PC-3 (cell line): Measurements from ENCODE around the gene LRRC58. TPM values are rescaled to one million over a fixed set of nuclear protein-coding genes. Genes with fewer than 3 reads are reported as not detected.

ENCODE experiments used
- ATAC-seq: fragments of 200-7000 bp; cut with Tn5 transposase; 2 replicates; pipeline ENCODE4 v1.9.1; 2020; ENCODE audit warnings: mild to moderate bottlenecking, moderate library complexity
- BruUV-seq: library from RNA; stranded (reverse); fragments of 400-500 nt; replicated peaks from 2 replicates; lab custom pipeline; 2021; lab: Mats Ljungman, UMichigan
- CTCF ChIA-PET: fragments of 300-600 bp; sonication (Branson Sonifier 250); formaldehyde crosslinking; loops from one replicate; lab custom pipeline; 2022; ENCODE audit warnings: antibody characterized with exemption; lab: Charles Lee
- POLR2A ChIA-PET: fragments of 300-600 bp; sonication (Branson Sonifier 250); formaldehyde crosslinking; loops from one replicate; lab custom pipeline; 2022; ENCODE audit warnings: antibody characterized with exemption; ENCODE audit not compliant: unreplicated experiment; lab: Charles Lee
- DNase-seq: peaks from one replicate; pipeline ENCODE4 v3.0.0-alpha.2; 2015
- H2AFZ ChIP-seq: fragments of 300-600 bp; sonication (generic); 2 replicates; pipeline ENCODE4 v1.6.0; 2016; ENCODE audit warnings: antibody characterized with exemption, low read length
- H3F3A ChIP-seq: fragments of 300-600 bp; sonication (generic); one replicate; pipeline ENCODE4 v1.6.0; 2017; ENCODE audit warnings: antibody characterized with exemption, low read length, control low read depth, mild to moderate bottlenecking; ENCODE audit not compliant: unreplicated experiment
- H3K27ac ChIP-seq: fragments of 300-600 bp; sonication (generic); 2 replicates; pipeline ENCODE4 v1.5.1; 2016; ENCODE audit warnings: mild to moderate bottlenecking, low read length
- H3K27me3 ChIP-seq: fragments of 300-600 bp; sonication (generic); 2 replicates; pipeline ENCODE4 v1.6.1; 2016; ENCODE audit warnings: low read length, mixed read lengths
- H3K36me3 ChIP-seq: fragments of 300-600 bp; sonication (generic); 2 replicates; pipeline ENCODE4 v1.6.1; 2016; ENCODE audit warnings: low read depth, mixed run types, low read length, mixed read lengths
- H3K4me1 ChIP-seq: fragments of 300-600 bp; sonication (generic); 2 replicates; pipeline ENCODE4 v1.5.1; 2016; ENCODE audit warnings: low read length; ENCODE audit not compliant: insufficient read depth
- H3K4me2 ChIP-seq: fragments of 300-600 bp; sonication (generic); 2 replicates; pipeline ENCODE4 v1.6.0; 2016; ENCODE audit warnings: low read length
- H3K4me3 ChIP-seq: fragments of 300-600 bp; sonication (generic); 2 replicates; pipeline ENCODE4 v1.5.1; 2016; ENCODE audit warnings: mild to moderate bottlenecking, low read length, mixed read lengths
- H3K79me2 ChIP-seq: fragments of 300-600 bp; sonication (generic); 2 replicates; pipeline ENCODE4 v1.6.1; 2017; ENCODE audit warnings: low read length, mixed read lengths
- H3K9ac ChIP-seq: fragments of 300-600 bp; sonication (generic); 2 replicates; pipeline ENCODE4 v1.6.0; 2016; ENCODE audit warnings: mild to moderate bottlenecking, low read length
- H3K9me2 ChIP-seq: fragments of 300-600 bp; sonication (generic); replicated peaks from 2 replicates; pipeline ENCODE4 v1.6.1; 2016; ENCODE audit warnings: mixed run types, low read length, mixed read lengths
- H3K9me3 ChIP-seq: fragments of 300-600 bp; sonication (generic); 2 replicates; pipeline ENCODE4 v1.6.1; 2016; ENCODE audit warnings: low read length, mixed read lengths
- H4K20me1 ChIP-seq: fragments of 300-600 bp; sonication (generic); 2 replicates; pipeline ENCODE4 v1.6.1; 2016; ENCODE audit warnings: low read length, mixed read lengths
- CTCF ChIP-seq: fragments of 300-600 bp; sonication (generic); conservative IDR thresholded peaks from 2 replicates; pipeline ENCODE4 v1.5.1; 2017; ENCODE audit warnings: antibody characterized with exemption, low read depth, mild to moderate bottlenecking, low read length
- EZH2 ChIP-seq: fragments of 300-600 bp; sonication (generic); IDR thresholded peaks from one replicate; pipeline ENCODE4 v1.6.1; 2017; ENCODE audit warnings: antibody characterized with exemption, mild to moderate bottlenecking, low read length; ENCODE audit not compliant: unreplicated experiment
- EZH2phosphoT487 ChIP-seq: fragments of 300-600 bp; sonication (generic); IDR thresholded peaks from 2 replicates; pipeline ENCODE4 v1.6.1; 2018; ENCODE audit warnings: mild to moderate bottlenecking, antibody characterized with exemption, low read length, borderline replicate concordance
- intact Hi-C: fragments of 100-400 bp; cut with micrococcal nuclease; formaldehyde crosslinking; loops from 2 replicates; pipeline ENCODE4 v1.9.0; 2023
- total RNA-seq: library from RNA; depleted of rRNA; stranded (reverse); fragments of >200 nt; gene quantifications from 2 replicates; pipeline ENCODE4 v1.2.3, GENCODE V29; 2014

The LRRC58 gene
- total RNA-seq, 1 experiment from 2014 or later, result 33.7 TPM

- H3K36me3 ChIP-seq, result peaks cover 4% of the 10 kb centered on the region
- peak overlapping the region; percentile 51 for H3K27ac ChIP-seq
- no peaks in the 10 kb centered on the region for H3F3A ChIP-seq
- H3K4me2 ChIP-seq, result peak overlapping the region; percentile 90
- TF ChIP-seq EZH2phosphoT487 (no peak), EZH2 (no peak), CTCF (no peak)
- no peaks in the 10 kb centered on the region for H3K9me2 ChIP-seq
- H4K20me1 ChIP-seq, result peaks cover 45% of the 10 kb centered on the region
- H3K27me3 ChIP-seq, result no peaks in the 10 kb centered on the region
- ChIA-PET CTCF (interaction anchor here (0.5 to 2.7 kb wide), 4 partner anchors 9 to 913 kb away, joined by 3 to 17 read pairs (median 3); no protein-coding TSS in a partner anchor), POLR2A (no interaction called here)
- H2AFZ ChIP-seq, result peak overlapping the region; percentile 91
- peak overlapping the region; percentile 78 for H3K9ac ChIP-seq
- peaks cover 64% of the 10 kb centered on the region for H3K79me2 ChIP-seq
- BruUV-seq, result TSS peak; percentile 45
- peaks cover 44% of the 10 kb centered on the region for H3K4me1 ChIP-seq
- H3K9me3 ChIP-seq, result no peaks in the 10 kb centered on the region
- intact Hi-C loops, result loop anchor here (2.0 kb wide), 2 partner anchors 104 to 210 kb away; no protein-coding TSS in a partner anchor
- DNase-seq (peak; percentile 32), ATAC-seq (peak; percentile 48)
- H3K4me3 ChIP-seq, result peak overlapping the region; percentile 74
Measured at GRCh38 chr3:120348065-120348990, 826 bp downstream of the LRRC58 start.

DNA sequence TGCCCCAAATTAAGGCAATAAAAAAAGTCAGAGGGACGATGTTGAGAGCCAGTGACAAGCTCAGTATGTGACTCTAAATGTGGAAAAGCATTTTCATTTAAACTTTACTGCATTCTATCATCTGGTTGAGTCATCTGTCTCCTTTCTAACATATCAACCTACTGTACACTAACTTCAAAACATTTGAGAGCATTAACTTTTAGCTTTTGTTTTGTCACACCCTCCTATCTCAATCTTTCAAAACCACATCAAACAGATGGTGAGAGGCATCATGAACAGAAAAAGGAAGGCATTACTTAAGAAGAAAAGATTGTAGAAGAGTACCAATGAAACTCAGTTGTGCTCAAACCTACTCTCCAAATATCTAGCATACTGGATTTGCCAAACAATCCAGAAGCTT lies 4.8 kb downstream of the LRRC58 start:
- Histone ChIP-seq H3K9me3 (no peaks in the 10 kb centered on the region), H3K4me2 (peak overlapping the region; percentile 32), H3K79me2 (peaks cover 95% of the 10 kb centered on the region), H4K20me1 (peaks cover 52% of the 10 kb centered on the region), H3K4me3 (no peak overlapping the region), H3K9me2 (no peaks in the 10 kb centered on the region), H2AFZ (no peak overlapping the region), H3K27ac (no peak overlapping the region), H3K36me3 (peaks cover 19% of the 10 kb centered on the region), H3K27me3 (no peaks in the 10 kb centered on the region), H3K4me1 (peaks cover 34% of the 10 kb centered on the region), H3K9ac (no peak overlapping the region), H3F3A (no peaks in the 10 kb centered on the region)
- peak; percentile 26 for DNase-seq
- ChIA-PET CTCF (interaction anchor here (0.7 kb wide), 1 partner anchor 73 kb away, joined by 3 read pairs; no protein-coding TSS in a partner anchor), POLR2A (interaction anchor here (0.6 to 0.9 kb wide), 2 partner anchors 249 to 813 kb away, joined by 3 to 7 read pairs; no protein-coding TSS in a partner anchor)
- no peak for TF ChIP-seq EZH2phosphoT487
- no peak for TF ChIP-seq EZH2
- no peak for TF ChIP-seq CTCF
- no TSS peak for BruUV-seq
- intact Hi-C loops, result no loop called here
- peak; percentile 3; the same call in 1 of the 2 replicates for ATAC-seq
